ENCODE data around the gene ADARB2.

Gene ADARB2

DNA sequence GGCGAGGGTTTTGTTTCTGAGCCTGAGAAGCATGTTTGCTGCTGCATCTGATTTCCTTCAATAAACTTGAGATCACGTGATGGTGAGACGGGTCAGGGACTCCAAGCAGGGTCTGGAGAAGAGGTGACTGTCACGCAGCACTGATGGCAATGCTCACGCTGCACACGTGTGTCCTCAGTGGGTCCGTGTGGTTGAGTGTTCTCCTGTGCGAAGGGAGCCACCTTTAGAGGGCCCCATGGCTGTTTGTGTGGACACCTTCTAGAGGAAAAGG lies 580.8 kb downstream of the ADARB2 start:
- DNase-seq: no peak

GRCh38 chr10:1155791-1156615 lies 581.3 kb downstream of the ADARB2 start:
- no peak for DNase-seq

GRCh38 chr10:1154531-1155295 lies 582.6 kb downstream of the ADARB2 start:
- DNase-seq: no peak

DNA sequence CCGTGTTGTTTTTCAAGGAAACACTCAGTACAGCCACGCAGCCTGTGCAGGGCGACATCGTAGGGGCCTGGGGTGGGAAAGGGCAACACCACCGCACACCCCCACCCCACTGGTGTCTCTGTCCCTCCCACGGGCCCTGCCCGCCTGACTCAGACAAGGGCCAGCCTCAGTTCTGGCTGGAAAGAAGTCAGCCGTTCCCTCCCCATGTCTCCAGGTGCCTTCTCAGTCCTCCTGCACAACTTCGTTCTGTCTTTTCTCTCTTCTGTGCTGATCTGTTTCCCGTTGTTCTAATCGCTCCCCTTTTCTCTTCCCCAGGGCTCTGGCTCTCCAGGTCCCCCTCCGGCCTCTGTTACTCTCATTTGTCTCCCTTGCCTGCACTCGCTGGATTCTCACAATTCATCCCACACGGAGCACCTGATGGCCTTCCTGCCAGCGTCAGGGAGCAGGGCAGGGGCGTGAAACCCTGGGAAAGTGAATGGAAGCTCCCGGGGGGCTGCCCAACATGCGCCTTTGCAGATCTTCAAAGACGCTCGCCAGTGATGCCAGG lies 583.4 kb downstream of the ADARB2 start:
- DNase-seq: no peak

GRCh38 chr10:1153251-1153763 lies 584.0 kb downstream of the ADARB2 start:
- DNase-seq: no peak

DNA sequence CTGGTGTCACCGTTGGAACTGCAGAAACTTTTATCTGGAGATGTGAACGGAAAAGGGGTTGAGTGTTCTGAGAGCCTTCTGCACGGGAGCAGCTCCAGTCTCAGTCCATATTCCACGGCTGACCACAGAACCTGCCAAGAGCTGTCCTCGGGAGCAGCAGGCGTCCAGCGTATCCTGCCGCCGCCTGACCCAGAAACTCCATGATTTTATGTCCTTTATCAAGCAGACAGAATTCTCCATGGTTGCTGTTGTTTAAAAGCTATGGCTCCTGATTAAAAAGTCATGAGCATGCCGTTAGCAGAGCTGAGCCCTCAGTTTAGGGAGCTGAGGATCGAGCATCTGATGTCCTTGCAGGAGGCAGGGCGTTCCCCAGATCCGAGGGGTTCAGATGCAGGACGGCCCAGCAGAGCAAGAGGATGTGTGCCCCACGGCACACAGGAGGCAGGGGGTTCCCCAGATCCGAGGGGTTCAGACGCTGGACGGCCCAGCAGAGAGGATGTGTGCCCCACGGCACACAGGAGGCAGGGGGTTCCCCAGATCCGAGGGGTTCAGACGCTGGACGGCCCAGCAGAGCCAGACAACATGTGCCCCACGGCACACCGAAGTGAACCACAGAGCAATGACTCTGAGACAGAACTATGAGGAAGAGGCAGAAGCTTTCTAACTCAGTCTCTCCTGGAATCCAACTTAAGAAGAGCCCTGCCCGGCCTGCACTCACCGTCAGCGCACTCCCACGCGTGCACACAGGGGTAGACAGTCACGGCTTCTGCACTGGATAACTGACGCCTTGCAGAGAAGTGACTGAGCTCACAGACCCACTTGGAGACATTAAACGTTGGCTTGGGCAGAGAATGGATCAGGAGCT lies 584.7 kb downstream of the ADARB2 start:
- DNase-seq: no peak

DNA sequence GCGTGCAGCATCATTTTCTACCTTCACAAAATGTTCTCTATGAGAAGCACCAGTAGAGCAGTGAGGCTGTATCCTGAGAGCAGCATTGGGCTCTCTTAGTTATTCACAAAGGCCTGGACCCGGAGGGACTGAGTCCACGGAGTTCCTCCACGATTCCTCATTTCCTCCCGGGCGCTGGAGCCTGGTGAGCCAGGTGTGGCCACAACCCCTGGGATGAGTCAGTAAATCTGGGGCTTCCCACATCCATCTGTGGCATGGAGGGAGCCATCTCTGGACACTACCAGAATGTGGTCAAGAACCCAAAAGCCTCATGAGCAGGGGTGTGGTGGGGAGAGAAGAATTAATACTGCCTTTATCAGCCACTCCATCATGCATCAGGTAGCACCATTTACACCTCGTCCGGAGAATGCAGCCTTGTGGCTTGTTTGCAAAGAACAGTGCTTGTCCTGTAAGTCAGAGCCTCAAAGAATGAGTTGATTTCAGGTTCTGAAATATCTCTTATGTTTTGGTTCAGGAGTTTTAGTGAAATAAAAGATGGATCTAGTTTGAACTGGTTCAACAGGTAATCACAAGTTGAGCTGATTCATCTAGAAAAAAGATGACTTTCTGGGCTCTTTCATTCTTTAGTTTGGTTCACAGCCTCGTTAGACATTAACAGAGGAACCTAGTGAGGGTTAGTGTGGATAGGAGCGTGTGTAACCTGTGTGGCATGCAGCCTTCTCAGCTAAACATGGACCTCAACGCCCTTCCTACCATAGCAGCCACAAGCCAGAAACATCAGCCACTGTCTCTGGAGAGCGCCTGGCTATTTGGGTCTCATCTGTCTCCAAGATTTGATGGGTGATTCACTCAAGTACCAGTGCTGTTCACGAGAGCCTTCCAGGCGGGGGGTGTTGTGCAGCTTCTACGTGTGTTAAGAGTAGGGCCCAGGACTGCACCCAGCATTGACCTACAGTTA lies 586.0 kb downstream of the ADARB2 start:
- DNase-seq: no peak

DNA sequence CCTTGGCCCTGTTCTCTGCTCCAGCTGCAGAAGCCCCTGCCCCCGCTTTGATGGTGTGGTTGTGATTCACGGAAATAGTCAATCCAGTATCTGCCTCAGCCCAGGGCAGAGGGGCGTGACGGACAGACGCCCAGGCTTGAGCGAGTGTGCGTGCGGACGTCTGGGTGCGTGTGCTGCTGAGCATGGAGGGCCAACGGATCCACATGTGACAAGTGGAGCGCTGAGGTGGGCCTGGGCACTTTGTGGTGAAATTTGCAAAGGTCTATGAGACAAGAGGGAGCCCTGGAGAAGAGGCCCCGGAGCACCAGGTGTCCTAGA lies 586.7 kb downstream of the ADARB2 start:
- DNase-seq: no peak

GRCh38 chr10:1149793-1150637 lies 587.3 kb downstream of the ADARB2 start:
- no peak for DNase-seq

DNA sequence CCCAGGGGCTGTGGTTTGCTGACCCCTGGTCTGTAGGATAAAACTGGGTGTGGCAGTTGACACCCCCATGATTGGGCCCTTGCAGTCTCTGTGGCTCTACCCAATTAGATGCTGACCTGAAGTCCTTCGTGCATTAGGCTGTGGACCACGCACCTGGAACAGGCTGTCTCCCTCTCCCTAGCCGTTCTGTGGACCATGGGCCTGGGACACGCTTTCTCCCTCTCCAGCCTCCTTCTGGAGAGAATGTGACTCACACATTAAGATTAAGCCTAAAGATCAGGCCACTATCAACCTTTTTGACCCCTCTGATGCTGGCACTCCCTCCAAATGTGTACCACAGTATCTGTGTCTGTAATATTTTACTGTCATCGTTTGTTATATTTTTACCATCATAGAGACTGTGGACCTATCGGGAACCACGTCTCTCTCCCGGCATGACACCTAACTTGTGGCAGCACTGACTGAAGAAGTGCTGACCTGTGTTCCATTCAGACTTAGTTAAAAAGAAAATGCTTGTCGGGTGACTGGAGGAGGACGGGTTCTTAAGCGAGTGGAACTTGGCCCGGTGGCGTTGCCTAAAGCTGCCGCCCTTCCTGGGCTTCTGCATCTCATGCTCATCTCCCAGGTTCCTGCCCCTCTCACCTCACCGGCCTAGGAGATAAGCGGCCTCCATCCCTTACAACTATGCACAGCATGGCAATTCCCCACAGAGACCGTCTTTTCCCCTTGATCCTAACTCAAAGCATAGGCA lies 588.3 kb downstream of the ADARB2 start:
- no peak for DNase-seq

- DNase-seq: no peak
These were observed 589.5 kb downstream of the ADARB2 start for GRCh38 chr10:1147810-1148209.

DNA sequence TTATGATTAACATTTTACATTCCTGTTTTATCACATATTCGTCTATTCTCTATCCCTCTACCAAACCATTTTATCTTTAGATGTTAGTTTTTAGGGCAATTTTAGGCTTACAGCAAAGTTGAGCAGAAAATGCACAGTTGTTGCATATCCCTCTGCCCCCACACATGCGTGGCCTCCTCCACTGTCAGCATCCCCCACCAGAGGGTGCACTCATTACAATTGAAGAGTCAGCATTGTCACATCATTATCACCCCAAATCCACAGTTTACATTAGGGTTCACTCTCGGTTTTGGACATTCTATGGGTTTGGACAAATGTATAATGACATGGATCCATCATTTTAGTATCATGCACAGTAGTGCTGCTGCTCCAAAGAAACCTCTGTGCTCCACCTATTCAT lies 594.7 kb downstream of the ADARB2 start:
- DNase-seq: no peak

GRCh38 chr10:1141701-1142100 lies 595.6 kb downstream of the ADARB2 start:
- DNase-seq: no peak

- DNase-seq: no peak
These were observed 596.1 kb downstream of the ADARB2 start for GRCh38 chr10:1141261-1141660.

DNA sequence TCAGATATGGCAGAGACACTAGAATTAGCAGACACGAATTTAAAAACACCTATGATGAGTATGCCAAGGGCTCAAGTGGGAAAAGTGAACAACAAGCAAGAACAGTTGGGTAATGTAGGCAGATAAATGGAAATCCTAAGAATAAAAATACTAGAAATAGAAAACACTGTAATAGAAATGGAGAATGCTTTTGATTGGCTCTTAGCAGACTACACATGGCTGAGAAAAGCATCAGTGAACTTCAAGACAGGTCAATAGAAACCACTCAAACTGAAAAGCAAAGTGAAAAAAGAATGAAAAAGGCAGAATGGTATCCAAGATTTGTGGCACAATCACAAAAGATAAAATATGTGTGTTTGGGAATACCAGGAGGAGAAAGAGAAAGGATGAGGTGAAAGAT lies 598.8 kb downstream of the ADARB2 start:
- no peak for DNase-seq

- no peak for DNase-seq
These were observed 599.7 kb downstream of the ADARB2 start for GRCh38 chr10:1137499-1138163.

GRCh38 chr10:1136268-1136667 lies 601.1 kb downstream of the ADARB2 start:
- no peak for DNase-seq

- DNase-seq: no peak
These were observed 603.2 kb downstream of the ADARB2 start for GRCh38 chr10:1134156-1134555.

DNA sequence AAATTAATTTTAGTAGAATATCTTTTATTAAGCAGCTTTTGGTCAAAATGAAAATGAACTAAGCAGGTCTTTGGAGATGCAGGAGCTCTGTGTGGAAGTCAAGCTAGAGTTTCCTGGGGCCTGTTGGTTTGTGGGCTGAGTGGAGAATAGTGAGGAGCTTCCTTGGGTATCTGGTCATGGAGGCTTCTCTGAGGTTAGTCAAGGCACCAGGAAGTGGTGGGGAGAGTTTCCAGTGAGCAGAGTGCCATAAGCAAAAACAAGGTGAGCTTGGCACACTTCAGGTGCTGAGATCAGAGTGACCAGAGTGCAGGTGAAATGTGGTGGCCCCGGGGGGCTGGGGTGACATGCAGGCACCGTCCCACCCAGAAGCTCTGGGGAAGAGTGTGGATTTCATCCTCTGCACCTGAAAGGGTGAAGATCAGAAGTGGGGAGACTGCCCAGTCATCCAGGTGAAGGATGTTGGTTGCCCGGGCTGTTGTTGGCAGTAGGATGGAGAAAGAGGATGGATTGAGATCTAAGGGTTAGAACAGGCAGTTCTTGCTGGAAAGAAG lies 603.8 kb downstream of the ADARB2 start:
- no peak for DNase-seq

Data from stimulated activated CD4-positive, alpha-beta T cell treated with anti-CD3 and anti-CD28 coated beads, Interleukin-1b, Interleukin-23, amount 100 ng/mL, for 48 hours (primary cell).